Measurements from ENCODE around the gene RSPH1. TPM values are rescaled to one million over a fixed set of nuclear protein-coding genes. Genes with fewer than 3 reads are reported as not detected.

The RSPH1 gene
- total RNA-seq, 1 experiment from 2014 or later: 0.51 TPM

DNA sequence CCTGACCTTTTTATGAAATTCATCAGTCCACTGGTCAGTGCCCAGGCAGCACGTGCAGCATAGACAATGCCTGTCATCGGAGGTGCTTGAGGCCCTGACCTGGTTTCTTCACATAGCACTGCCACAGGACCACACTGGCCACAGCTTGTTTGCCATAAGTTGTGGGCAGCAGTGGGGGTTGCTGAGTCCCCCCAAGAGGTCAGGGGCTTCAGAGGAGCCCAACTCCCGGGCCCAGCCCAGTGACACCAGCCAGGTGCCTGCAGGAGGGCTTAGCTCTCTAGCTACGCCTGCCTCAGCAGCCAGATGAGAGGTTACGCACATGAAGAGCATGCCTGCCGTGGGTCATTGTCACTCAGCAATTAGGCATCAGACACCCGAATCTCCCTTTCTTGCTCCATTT, 50.7 kb downstream of the RSPH1 start:
- DNase-seq: no peak
- H3K9me3 ChIP-seq (ENCODE audit: low read length): no peaks in the 10 kb centered on the region
- no peaks in the 10 kb centered on the region for H3K36me3 ChIP-seq (ENCODE audit: low read depth, low read length)
- TF ChIP-seq EZH2phosphoT487 (IDR thresholded peaks at IDR 0.05; ENCODE audit: borderline replicate concordance, low read length) (no peak), EZH2 (IDR thresholded peaks at IDR 0.05; ENCODE audit: low read length, unreplicated experiment) (no peak)
- TF ChIP-seq, protein P1, sequence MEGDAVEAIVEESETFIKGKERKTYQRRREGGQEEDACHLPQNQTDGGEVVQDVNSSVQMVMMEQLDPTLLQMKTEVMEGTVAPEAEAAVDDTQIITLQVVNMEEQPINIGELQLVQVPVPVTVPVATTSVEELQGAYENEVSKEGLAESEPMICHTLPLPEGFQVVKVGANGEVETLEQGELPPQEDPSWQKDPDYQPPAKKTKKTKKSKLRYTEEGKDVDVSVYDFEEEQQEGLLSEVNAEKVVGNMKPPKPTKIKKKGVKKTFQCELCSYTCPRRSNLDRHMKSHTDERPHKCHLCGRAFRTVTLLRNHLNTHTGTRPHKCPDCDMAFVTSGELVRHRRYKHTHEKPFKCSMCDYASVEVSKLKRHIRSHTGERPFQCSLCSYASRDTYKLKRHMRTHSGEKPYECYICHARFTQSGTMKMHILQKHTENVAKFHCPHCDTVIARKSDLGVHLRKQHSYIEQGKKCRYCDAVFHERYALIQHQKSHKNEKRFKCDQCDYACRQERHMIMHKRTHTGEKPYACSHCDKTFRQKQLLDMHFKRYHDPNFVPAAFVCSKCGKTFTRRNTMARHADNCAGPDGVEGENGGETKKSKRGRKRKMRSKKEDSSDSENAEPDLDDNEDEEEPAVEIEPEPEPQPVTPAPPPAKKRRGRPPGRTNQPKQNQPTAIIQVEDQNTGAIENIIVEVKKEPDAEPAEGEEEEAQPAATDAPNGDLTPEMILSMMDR (conservative IDR thresholded peaks at IDR 0.05; ENCODE audit: low read depth, low read length): no peak
- ChIA-PET CTCF (no interaction called here), POLR2A (ENCODE audit: unreplicated experiment) (no interaction called here)
- H3K27ac ChIP-seq (ENCODE audit: low read length): no peak overlapping the region
- H4K20me1 ChIP-seq (ENCODE audit: low read length): no peaks in the 10 kb centered on the region
- H3K79me2 ChIP-seq (ENCODE audit: low read length): no peaks in the 10 kb centered on the region
- no peak overlapping the region for H3K4me2 ChIP-seq (ENCODE audit: low read length)
- no peak overlapping the region for H2AFZ ChIP-seq (ENCODE audit: low read length)
- H3K27me3 ChIP-seq (ENCODE audit: low read length): no peaks in the 10 kb centered on the region
- no peaks in the 10 kb centered on the region for H3K9me2 ChIP-seq (replicated peaks; ENCODE audit: low read length)
- H3K9ac ChIP-seq (ENCODE audit: low read length): no peak overlapping the region
- no peak for ATAC-seq
- no peak overlapping the region for H3K4me3 ChIP-seq (ENCODE audit: low read length)
- no TSS peak for BruUV-seq (replicated peaks)
- H3F3A ChIP-seq (ENCODE audit: low read length, unreplicated experiment): no peaks in the 10 kb centered on the region
- peaks cover 3% of the 10 kb centered on the region; the same call in 1 of the 2 replicates for H3K4me1 ChIP-seq (ENCODE audit: insufficient read depth, low read length)
- intact Hi-C loops (cut with micrococcal nuclease): no loop called here

DNA sequence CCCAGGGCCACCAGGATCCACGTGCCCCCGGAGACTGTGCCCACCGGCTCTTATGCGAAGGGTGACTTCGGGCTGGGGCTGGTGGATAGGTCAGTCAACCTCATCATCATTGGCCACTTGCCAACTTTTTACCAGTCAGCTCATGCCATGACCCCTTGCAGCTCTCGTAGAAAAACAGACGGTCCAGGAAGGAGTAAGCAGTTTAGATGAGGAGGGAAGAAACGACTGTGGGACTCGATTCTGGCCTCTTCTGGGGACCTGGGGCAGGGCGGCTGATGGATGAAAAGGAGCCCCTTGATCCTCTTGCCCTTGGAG, 51.3 kb downstream of the RSPH1 start:
- no peak for DNase-seq
- Histone ChIP-seq H3K4me2 (ENCODE audit: low read length) (no peak overlapping the region), H4K20me1 (ENCODE audit: low read length) (no peaks in the 10 kb centered on the region), H3K36me3 (ENCODE audit: low read depth, low read length) (no peaks in the 10 kb centered on the region), H3K27me3 (ENCODE audit: low read length) (no peaks in the 10 kb centered on the region), H3K9ac (ENCODE audit: low read length) (no peak overlapping the region), H3K4me3 (ENCODE audit: low read length) (no peak overlapping the region), H3K9me3 (ENCODE audit: low read length) (no peaks in the 10 kb centered on the region), H3K4me1 (ENCODE audit: insufficient read depth, low read length) (peaks cover 2% of the 10 kb centered on the region; the same call in 1 of the 2 replicates), H3K9me2 (replicated peaks; ENCODE audit: low read length) (no peaks in the 10 kb centered on the region), H3K79me2 (ENCODE audit: low read length) (no peaks in the 10 kb centered on the region), H3K27ac (ENCODE audit: low read length) (no peak overlapping the region), H2AFZ (ENCODE audit: low read length) (no peak overlapping the region), H3F3A (ENCODE audit: low read length, unreplicated experiment) (no peaks in the 10 kb centered on the region)
- intact Hi-C loops (cut with micrococcal nuclease): no loop called here
- ATAC-seq: no peak
- CTCF ChIA-PET: no interaction called here
- no TSS peak for BruUV-seq (replicated peaks)
- TF ChIP-seq EZH2phosphoT487 (IDR thresholded peaks at IDR 0.05; ENCODE audit: borderline replicate concordance, low read length) (no peak), EZH2 (IDR thresholded peaks at IDR 0.05; ENCODE audit: low read length, unreplicated experiment) (no peak)
- TF ChIP-seq, protein P1 (conservative IDR thresholded peaks at IDR 0.05; ENCODE audit: low read depth, low read length): no peak
- POLR2A ChIA-PET (ENCODE audit: unreplicated experiment): no interaction called here

DNA sequence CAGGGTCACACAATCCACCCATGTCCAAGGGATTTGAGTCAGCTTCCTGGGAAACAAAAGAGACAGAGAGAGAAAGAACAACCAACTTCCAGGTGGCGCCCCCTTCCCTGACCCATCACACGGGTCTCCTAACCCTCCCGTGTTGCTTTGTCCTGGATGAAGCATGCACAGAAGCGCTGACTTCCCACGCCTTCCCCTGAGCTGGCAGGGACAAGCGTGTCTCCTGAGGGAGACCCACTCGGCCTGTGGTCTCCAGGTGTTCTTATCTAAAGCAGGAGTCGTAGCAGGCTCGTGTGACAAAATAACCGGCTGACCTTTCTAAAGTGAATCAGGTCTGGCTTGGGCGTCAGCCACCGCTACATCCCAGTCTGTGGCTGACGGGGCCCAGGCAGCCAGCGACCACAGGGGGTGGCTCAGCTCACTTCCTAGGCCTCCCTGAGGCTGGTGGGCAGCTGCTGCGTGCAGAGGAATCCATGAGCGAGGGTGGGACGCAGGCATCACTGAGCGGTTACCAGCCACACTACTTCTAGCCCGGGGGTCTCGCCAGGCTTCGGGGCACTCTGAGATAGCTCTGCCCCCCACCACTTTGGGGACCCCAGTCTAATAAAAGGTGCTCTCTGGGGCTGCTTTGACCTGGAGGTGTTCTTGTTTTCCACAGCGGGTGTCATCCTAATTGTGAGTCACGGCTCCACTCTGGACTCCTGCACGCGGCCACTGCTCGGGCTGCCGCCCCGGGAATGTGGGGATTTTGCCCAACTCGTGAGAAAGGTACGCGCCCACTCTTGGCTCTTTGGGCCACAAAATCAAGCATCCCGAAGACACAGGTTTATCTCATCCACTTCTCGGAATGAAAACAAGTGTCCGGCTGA, 51.9 kb downstream of the RSPH1 start:
- Histone ChIP-seq H3K36me3 (ENCODE audit: low read depth, low read length) (no peaks in the 10 kb centered on the region), H3K9me3 (ENCODE audit: low read length) (no peaks in the 10 kb centered on the region), H3K27ac (ENCODE audit: low read length) (no peak overlapping the region), H3K4me3 (ENCODE audit: low read length) (no peak overlapping the region), H3K27me3 (ENCODE audit: low read length) (no peaks in the 10 kb centered on the region), H3K79me2 (ENCODE audit: low read length) (no peaks in the 10 kb centered on the region), H3K9ac (ENCODE audit: low read length) (no peak overlapping the region), H2AFZ (ENCODE audit: low read length) (no peak overlapping the region), H3K4me1 (ENCODE audit: insufficient read depth, low read length) (no peaks in the 10 kb centered on the region), H4K20me1 (ENCODE audit: low read length) (no peaks in the 10 kb centered on the region), H3F3A (ENCODE audit: low read length, unreplicated experiment) (no peaks in the 10 kb centered on the region), H3K4me2 (ENCODE audit: low read length) (no peak overlapping the region), H3K9me2 (replicated peaks; ENCODE audit: low read length) (no peaks in the 10 kb centered on the region)
- CTCF ChIA-PET: no interaction called here
- no peak for DNase-seq
- TF ChIP-seq EZH2phosphoT487 (IDR thresholded peaks at IDR 0.05; ENCODE audit: borderline replicate concordance, low read length) (no peak), EZH2 (IDR thresholded peaks at IDR 0.05; ENCODE audit: low read length, unreplicated experiment) (no peak)
- TF ChIP-seq, protein P1 (conservative IDR thresholded peaks at IDR 0.05; ENCODE audit: low read depth, low read length): no peak
- POLR2A ChIA-PET (ENCODE audit: unreplicated experiment): no interaction called here
- intact Hi-C loops (cut with micrococcal nuclease): no loop called here
- no TSS peak for BruUV-seq (replicated peaks)
- ATAC-seq: no peak
